WTC11 (cell line): ENCODE measurements around the gene TUBB4B. TPM values are rescaled to one million over a fixed set of nuclear protein-coding genes. Genes with fewer than 3 reads are reported as not detected.

Source experiments
- ATAC-seq: fragments of 200-7000 bp; cut with Tn5 transposase; 2 replicates; pipeline ENCODE4 v1.10.0; 2021; ENCODE audit warnings: mild to moderate bottlenecking, moderate library complexity
- CTCF ChIA-PET: fragments of 300-600 bp; sonication (Branson Sonifier 250); formaldehyde crosslinking; loops from one replicate; lab custom pipeline; 2021; ENCODE audit warnings: antibody characterized with exemption; lab: Charles Lee
- POLR2A ChIA-PET: fragments of 350-600 bp; sonication (Branson Sonifier 250); formaldehyde crosslinking; loops from one replicate; lab custom pipeline; 2021; ENCODE audit warnings: antibody characterized with exemption; lab: Charles Lee
- DNase-seq: peaks from one replicate; pipeline ENCODE4 v3.0.0; 2021; ENCODE audit warnings: low spot score
- H3K27ac Mint-ChIP-seq: 2 replicates; pipeline ENCODE4 v1.8.0; 2021; ENCODE audit warnings: mixed read lengths
- H3K27me3 Mint-ChIP-seq: 2 replicates; pipeline ENCODE4 v1.8.0; 2021; ENCODE audit warnings: low read depth, mild to moderate bottlenecking, moderate library complexity, mixed read lengths
- H3K36me3 Mint-ChIP-seq: 2 replicates; pipeline ENCODE4 v1.8.0; 2021; ENCODE audit warnings: mixed read lengths
- H3K4me1 Mint-ChIP-seq: 2 replicates; pipeline ENCODE4 v1.8.0; 2022; ENCODE audit warnings: mixed read lengths
- H3K4me3 Mint-ChIP-seq: 2 replicates; pipeline ENCODE4 v1.8.0; 2021; ENCODE audit warnings: mild to moderate bottlenecking, moderate library complexity, mixed read lengths
- H3K9me3 Mint-ChIP-seq: 2 replicates; pipeline ENCODE4 v1.8.0; 2021; ENCODE audit warnings: mixed read lengths
- CBFB ChIP-seq: sonication (generic); formaldehyde crosslinking; IDR thresholded peaks from 2 replicates; pipeline ENCODE4 v1.8.1; 2022; ENCODE audit warnings: mild to moderate bottlenecking, low read depth, missing genetic modification reagents
- CDX4 ChIP-seq: fragments of 250-450 bp; sonication (Bioruptor Pico); IDR thresholded peaks from 2 replicates; pipeline ENCODE4 v1.9.0; 2021; ENCODE audit warnings: moderate library complexity, mild to moderate bottlenecking, inconsistent platforms, borderline replicate concordance
- E2F4 ChIP-seq: sonication (generic); formaldehyde crosslinking; IDR thresholded peaks from 2 replicates; pipeline ENCODE4 v1.8.1; 2022; ENCODE audit warnings: low read depth, mild to moderate bottlenecking, moderate library complexity, missing genetic modification reagents, borderline replicate concordance
- FOXP1 ChIP-seq: sonication (generic); formaldehyde crosslinking; IDR thresholded peaks from 2 replicates; pipeline ENCODE4 v1.8.0; 2022; ENCODE audit warnings: missing genetic modification reagents, mild to moderate bottlenecking, moderate library complexity, borderline replicate concordance
- FOXP4 ChIP-seq: sonication (generic); formaldehyde crosslinking; IDR thresholded peaks from 2 replicates; pipeline ENCODE4 v1.8.0; 2022; ENCODE audit warnings: mild to moderate bottlenecking, missing genetic modification reagents
- GRHL2 ChIP-seq: fragments of 250-450 bp; sonication (Bioruptor Pico); IDR thresholded peaks from 2 replicates; pipeline ENCODE4 v1.8.0; 2022; ENCODE audit warnings: mild to moderate bottlenecking, moderate library complexity; ENCODE audit not compliant: insufficient replicate concordance, severe bottlenecking
- HMGA2 ChIP-seq: fragments of 250-450 bp; sonication (Bioruptor Pico); IDR thresholded peaks from 2 replicates; pipeline ENCODE4 v1.4.0; 2021; ENCODE audit warnings: mild to moderate bottlenecking, moderate library complexity
- JUN ChIP-seq: sonication (generic); formaldehyde crosslinking; IDR thresholded peaks from 2 replicates; pipeline ENCODE4 v1.8.0; 2023; ENCODE audit warnings: mild to moderate bottlenecking, missing genetic modification reagents
- KAT7 ChIP-seq: sonication (generic); formaldehyde crosslinking; IDR thresholded peaks from 2 replicates; pipeline ENCODE4 v1.8.1; 2023; ENCODE audit warnings: missing genetic modification reagents, mild to moderate bottlenecking, borderline replicate concordance
- MAX ChIP-seq: sonication (generic); formaldehyde crosslinking; IDR thresholded peaks from 2 replicates; pipeline ENCODE4 v1.8.0; 2022; ENCODE audit warnings: mild to moderate bottlenecking, missing genetic modification reagents
- MXD4 ChIP-seq: fragments of 250-450 bp; sonication (Bioruptor Pico); IDR thresholded peaks from 2 replicates; pipeline ENCODE4 v1.8.0; 2021; ENCODE audit warnings: mild to moderate bottlenecking, moderate library complexity, borderline replicate concordance
- NFE2L1 ChIP-seq: sonication (generic); formaldehyde crosslinking; IDR thresholded peaks from 2 replicates; pipeline ENCODE4 v1.8.1; 2023; ENCODE audit warnings: missing genetic modification reagents
- NR1H2 ChIP-seq: sonication (generic); formaldehyde crosslinking; IDR thresholded peaks from 2 replicates; pipeline ENCODE4 v1.9.0; 2021; ENCODE audit warnings: mild to moderate bottlenecking, moderate library complexity, missing genetic modification reagents
- PRRX2 ChIP-seq: fragments of 250-450 bp; sonication (Bioruptor Pico); IDR thresholded peaks from 2 replicates; pipeline ENCODE4 v1.8.0; 2021; ENCODE audit warnings: mild to moderate bottlenecking
- SMAD3 ChIP-seq: sonication (generic); formaldehyde crosslinking; IDR thresholded peaks from 2 replicates; pipeline ENCODE4 v1.8.0; 2022; ENCODE audit warnings: missing genetic modification reagents, mild to moderate bottlenecking, borderline replicate concordance
- SP1 ChIP-seq: sonication (generic); formaldehyde crosslinking; conservative IDR thresholded peaks from 2 replicates; pipeline ENCODE4 v1.8.1; 2022; ENCODE audit warnings: missing genetic modification reagents
- TEAD4 ChIP-seq: sonication (generic); formaldehyde crosslinking; IDR thresholded peaks from 2 replicates; pipeline ENCODE4 v1.8.0; 2022; ENCODE audit warnings: mild to moderate bottlenecking, missing genetic modification reagents
- ZMAT4 ChIP-seq: fragments of 250-450 bp; sonication (Bioruptor Pico); IDR thresholded peaks from 2 replicates; pipeline ENCODE4 v1.9.0; 2021; ENCODE audit warnings: mild to moderate bottlenecking
- ZNF317 ChIP-seq: sonication (generic); formaldehyde crosslinking; IDR thresholded peaks from 2 replicates; pipeline ENCODE4 v1.8.1; 2023; ENCODE audit warnings: low read depth, mild to moderate bottlenecking, moderate library complexity, missing genetic modification reagents, borderline replicate concordance
- ZNF416 ChIP-seq: fragments of 250-450 bp; sonication (Bioruptor Pico); IDR thresholded peaks from 2 replicates; pipeline ENCODE4 v1.9.0; 2021; ENCODE audit warnings: mild to moderate bottlenecking, inconsistent platforms
- total RNA-seq: library from RNA; stranded (reverse); gene quantifications from 3 replicates; pipeline ENCODE4 v1.2.3, GENCODE V29; 2021
- TF ChIP-seq, protein P1 (sequence below): sonication (generic); formaldehyde crosslinking; IDR thresholded peaks from 2 replicates; pipeline ENCODE4 v1.8.0; 2022; ENCODE audit warnings: mild to moderate bottlenecking, missing genetic modification reagents

Gene TUBB4B
- total RNA-seq, 1 experiment from 2014 or later = 375 TPM

DNA sequence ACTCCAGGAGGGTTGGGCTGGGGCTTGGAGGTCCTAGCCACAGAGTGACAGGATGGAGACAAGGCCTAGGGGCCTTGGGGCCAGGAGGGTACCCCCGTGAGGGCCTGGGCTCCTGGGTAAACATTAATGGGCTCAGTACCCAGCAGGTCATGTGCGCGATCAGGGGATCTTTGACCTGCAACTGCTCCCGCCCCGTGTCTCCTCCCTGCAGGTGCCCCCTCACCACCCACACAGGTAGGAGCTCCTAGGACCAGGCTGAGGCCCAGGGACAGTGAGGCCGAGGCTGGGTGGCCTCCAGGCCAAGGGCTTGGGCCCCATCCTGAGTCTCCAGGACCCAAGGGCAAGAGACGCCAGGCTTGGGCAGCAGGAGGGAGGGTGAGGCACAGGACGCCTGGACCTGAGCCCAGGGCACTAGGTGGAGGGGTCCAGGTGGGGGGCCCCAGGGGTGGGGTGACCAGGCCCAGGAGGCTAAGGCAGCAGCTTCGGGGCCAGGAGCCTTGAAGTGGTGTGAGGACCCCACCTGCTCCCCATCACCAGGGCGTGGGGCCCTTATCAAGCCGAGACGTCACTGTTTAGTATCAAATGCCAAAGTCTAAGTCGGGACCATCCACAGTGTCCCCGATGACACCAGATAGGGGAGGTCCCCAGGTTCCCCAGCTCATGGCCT, 10.2 kb upstream of the TUBB4B start, which contains the start of gene SLC34A3:
SLC34A3 (plus strand) TSS at position 197 of the 667 bp plus-strand sequence. CDS start 802 bp downstream, outside the sequence.
- POLR2A ChIA-PET = no interaction called here

GRCh38 chr9:137231372-137232039, 9.6 kb upstream of the TUBB4B start:
- CTCF ChIA-PET = interaction anchor here (1.2 kb wide), 1 partner anchor 185 kb away, joined by 4 read pairs; the partner anchor contains the start of gene NPDC1
- peaks cover 11% of the 10 kb centered on the region for H3K4me1 Mint-ChIP-seq
- POLR2A ChIA-PET = no interaction called here
- TF ChIP-seq ZNF317 (CRISPR knock-in tag) (no peak), ZNF416 (CRISPR knock-in tag) (no peak), E2F4 (CRISPR knock-in tag) (no peak)
- H3K9me3 Mint-ChIP-seq = no peaks in the 10 kb centered on the region
- no peaks in the 10 kb centered on the region for H3K36me3 Mint-ChIP-seq
- ATAC-seq = no peak
- H3K27me3 Mint-ChIP-seq = no peaks in the 10 kb centered on the region
- no peak overlapping the region for H3K4me3 Mint-ChIP-seq
- no peak overlapping the region for H3K27ac Mint-ChIP-seq
- DNase-seq = no peak

More for the DNA sequence above, 10.2 kb upstream of the TUBB4B start, which contains the start of gene SLC34A3:
- Mint-ChIP-seq H3K36me3 (no peaks in the 10 kb centered on the region), H3K27ac (no peak within 1 kb of the TSS), H3K4me3 (no peak within 1 kb of the TSS), H3K9me3 (no peaks in the 10 kb centered on the region), H3K4me1 (peaks cover 11% of the 10 kb centered on the region), H3K27me3 (no peaks in the 10 kb centered on the region)
- ATAC-seq (no peak), DNase-seq (no peak)
- CTCF ChIA-PET = interaction anchor here (0.9 to 1.2 kb wide), 4 partner anchors 17 to 184 kb away, joined by 3 to 4 read pairs (median 4); partner anchors contain the start of gene NPDC1
- TF ChIP-seq FOXP1 (CRISPR knock-in tag) (peak; percentile 8; the same call in 1 of the 2 replicates), JUN (CRISPR knock-in tag) (no peak)

DNA sequence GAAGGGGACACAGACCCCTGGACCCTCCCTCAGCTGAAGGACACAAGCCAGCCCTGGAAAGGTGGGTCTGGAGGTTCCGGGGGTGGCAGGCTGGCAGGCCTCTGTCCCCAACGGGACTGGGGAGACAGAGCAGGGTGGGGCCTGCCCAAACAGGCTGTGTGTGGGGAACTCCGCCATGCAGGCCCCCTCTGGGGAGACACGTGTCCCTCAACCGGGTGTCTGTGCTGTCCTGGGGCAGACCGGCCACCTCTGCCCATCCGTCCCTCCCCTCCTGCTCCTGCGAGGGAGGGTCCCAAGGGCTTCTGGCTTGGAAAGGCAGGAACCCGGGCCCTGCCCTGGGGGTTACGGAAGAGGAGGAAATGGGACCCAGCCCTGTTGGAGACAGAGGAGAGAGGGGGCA, 9.0 kb upstream of the TUBB4B start:
- Mint-ChIP-seq H3K4me1 (peaks cover 13% of the 10 kb centered on the region), H3K27ac (no peak overlapping the region), H3K27me3 (no peaks in the 10 kb centered on the region), H3K9me3 (no peaks in the 10 kb centered on the region), H3K36me3 (no peaks in the 10 kb centered on the region), H3K4me3 (no peak overlapping the region)
- TF ChIP-seq MXD4 (CRISPR knock-in tag) (no peak), GRHL2 (no peak)
- POLR2A ChIA-PET = no interaction called here
- CTCF ChIA-PET = interaction anchor here (1.2 kb wide), 1 partner anchor 186 kb away, joined by 4 read pairs; the partner anchor contains the start of gene NPDC1
- ATAC-seq (no peak), DNase-seq (no peak)

GRCh38 chr9:137232510-137232909, 8.6 kb upstream of the TUBB4B start:
- Mint-ChIP-seq H3K27ac (no peak overlapping the region), H3K27me3 (no peaks in the 10 kb centered on the region), H3K4me3 (no peak overlapping the region), H3K9me3 (no peaks in the 10 kb centered on the region), H3K36me3 (no peaks in the 10 kb centered on the region), H3K4me1 (peaks cover 12% of the 10 kb centered on the region)
- no peak for ATAC-seq
- CTCF ChIA-PET = interaction anchor here (0.6 kb wide), 1 partner anchor 9 kb away, joined by 6 read pairs; no protein-coding TSS in a partner anchor
- no peak for DNase-seq
- POLR2A ChIA-PET = no interaction called here
- no peak for TF ChIP-seq NR1H2 (CRISPR knock-in tag)
- no peak for TF ChIP-seq SP1
- TF ChIP-seq HMGA2 (CRISPR knock-in tag) = no peak
- no peak for TF ChIP-seq NFE2L1 (CRISPR knock-in tag)
- TF ChIP-seq, protein P1, sequence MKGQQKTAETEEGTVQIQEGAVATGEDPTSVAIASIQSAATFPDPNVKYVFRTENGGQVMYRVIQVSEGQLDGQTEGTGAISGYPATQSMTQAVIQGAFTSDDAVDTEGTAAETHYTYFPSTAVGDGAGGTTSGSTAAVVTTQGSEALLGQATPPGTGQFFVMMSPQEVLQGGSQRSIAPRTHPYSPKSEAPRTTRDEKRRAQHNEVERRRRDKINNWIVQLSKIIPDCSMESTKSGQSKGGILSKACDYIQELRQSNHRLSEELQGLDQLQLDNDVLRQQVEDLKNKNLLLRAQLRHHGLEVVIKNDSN (CRISPR knock-in tag) = no peak
- no peak for TF ChIP-seq KAT7 (CRISPR knock-in tag)
- no peak for TF ChIP-seq MAX (CRISPR knock-in tag)
- no peak for TF ChIP-seq E2F4 (CRISPR knock-in tag)
- TF ChIP-seq CDX4 (CRISPR knock-in tag) = no peak
- TF ChIP-seq TEAD4 (CRISPR knock-in tag) = no peak
- no peak for TF ChIP-seq PRRX2
- no peak for TF ChIP-seq SMAD3 (CRISPR knock-in tag)
- TF ChIP-seq FOXP4 = no peak
- TF ChIP-seq ZMAT4 = no peak
- no peak for TF ChIP-seq CBFB (CRISPR knock-in tag)
